ENCODE data around the gene ZBTB43. TPM values are rescaled to one million over a fixed set of nuclear protein-coding genes. Genes with fewer than 3 reads are reported as not detected.

ZBTB43 gene
- total RNA-seq, 1 experiment from 2014 or later: 6.4 TPM

GRCh38 chr9:126827227-126827626, 22.4 kb downstream of the ZBTB43 start:
- Histone ChIP-seq H3K9me2 (replicated peaks; ENCODE audit: insufficient read depth, low read length) (no peaks in the 10 kb centered on the region), H4K20me1 (ENCODE audit: insufficient read depth, low read depth, low read length) (0 out of 2 replicates have a peak, but pooled peaks cover 12% of the 10 kb centered on the region), H3K4me1 (ENCODE audit: low read length) (peaks cover 11% of the 10 kb centered on the region), H3K79me2 (ENCODE audit: low read length) (peaks cover 77% of the 10 kb centered on the region), H3K27me3 (ENCODE audit: low read length) (no peaks in the 10 kb centered on the region), H3K9ac (ENCODE audit: low read length) (no peak overlapping the region), H3K9me3 (ENCODE audit: low read length) (no peaks in the 10 kb centered on the region), H3K4me2 (ENCODE audit: low read depth, low read length, poor library complexity, severe bottlenecking) (no peak overlapping the region), H3K36me3 (ENCODE audit: insufficient read depth, low read length) (peaks cover 8% of the 10 kb centered on the region; the same call in 1 of the 2 replicates), H3K4me3 (ENCODE audit: low read length) (no peak overlapping the region), H3K27ac (ENCODE audit: low read length) (no peak overlapping the region), H2AFZ (ENCODE audit: low read length) (no peak overlapping the region)
- no peak for DNase-seq

- Histone ChIP-seq H2AFZ (ENCODE audit: low read length) (no peak overlapping the region), H3K36me3 (ENCODE audit: insufficient read depth, low read length) (peaks cover 8% of the 10 kb centered on the region), H3K9me2 (replicated peaks; ENCODE audit: insufficient read depth, low read length) (no peaks in the 10 kb centered on the region), H4K20me1 (ENCODE audit: insufficient read depth, low read depth, low read length) (peaks cover 28% of the 10 kb centered on the region; the same call in 1 of the 2 replicates), H3K4me1 (ENCODE audit: low read length) (peaks cover 29% of the 10 kb centered on the region), H3K4me2 (ENCODE audit: low read depth, low read length, poor library complexity, severe bottlenecking) (no peak overlapping the region), H3K27me3 (ENCODE audit: low read length) (no peaks in the 10 kb centered on the region), H3K79me2 (ENCODE audit: low read length) (peaks cover 74% of the 10 kb centered on the region), H3K9me3 (ENCODE audit: low read length) (no peaks in the 10 kb centered on the region), H3K9ac (ENCODE audit: low read length) (no peak overlapping the region), H3K27ac (ENCODE audit: low read length) (peak overlapping the region; percentile 33; the same call in 1 of the 2 replicates), H3K4me3 (ENCODE audit: low read length) (no peak overlapping the region)
- no peak for DNase-seq
Measured at GRCh38 chr9:126829035-126829434, 24.2 kb downstream of the ZBTB43 start.

- Histone ChIP-seq H2AFZ (ENCODE audit: low read length) (no peak overlapping the region), H3K27ac (ENCODE audit: low read length) (no peak overlapping the region), H3K4me2 (ENCODE audit: low read depth, low read length, poor library complexity, severe bottlenecking) (no peak overlapping the region), H4K20me1 (ENCODE audit: insufficient read depth, low read depth, low read length) (peaks cover 37% of the 10 kb centered on the region), H3K4me3 (ENCODE audit: low read length) (no peak overlapping the region), H3K79me2 (ENCODE audit: low read length) (peaks cover 71% of the 10 kb centered on the region), H3K9ac (ENCODE audit: low read length) (no peak overlapping the region), H3K36me3 (ENCODE audit: insufficient read depth, low read length) (peaks cover 22% of the 10 kb centered on the region), H3K9me3 (ENCODE audit: low read length) (no peaks in the 10 kb centered on the region), H3K27me3 (ENCODE audit: low read length) (no peaks in the 10 kb centered on the region), H3K9me2 (replicated peaks; ENCODE audit: insufficient read depth, low read length) (no peaks in the 10 kb centered on the region), H3K4me1 (ENCODE audit: low read length) (peaks cover 42% of the 10 kb centered on the region)
- DNase-seq: no peak
Measured at GRCh38 chr9:126830827-126831226, 26.0 kb downstream of the ZBTB43 start.

DNA sequence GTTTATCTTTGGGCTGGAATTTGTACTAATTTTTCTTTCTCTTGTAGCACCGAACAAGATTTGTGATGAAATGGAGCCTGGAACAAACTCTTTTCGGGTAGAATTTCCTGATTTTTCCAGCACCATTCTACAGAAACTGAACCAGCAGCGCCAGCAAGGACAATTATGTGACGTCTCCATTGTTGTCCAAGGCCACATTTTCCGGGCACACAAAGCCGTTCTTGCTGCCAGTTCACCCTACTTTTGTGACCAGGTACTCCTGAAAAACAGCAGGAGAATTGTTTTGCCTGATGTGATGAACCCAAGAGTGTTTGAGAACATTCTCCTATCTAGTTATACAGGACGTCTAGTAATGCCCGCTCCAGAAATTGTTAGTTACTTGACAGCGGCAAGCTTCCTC, 27.6 kb downstream of the ZBTB43 start:
- H3K36me3 ChIP-seq (ENCODE audit: insufficient read depth, low read length): peaks cover 25% of the 10 kb centered on the region
- H3K79me2 ChIP-seq (ENCODE audit: low read length): peaks cover 66% of the 10 kb centered on the region
- H4K20me1 ChIP-seq (ENCODE audit: insufficient read depth, low read depth, low read length): peaks cover 48% of the 10 kb centered on the region
- no peak for DNase-seq
- no peak overlapping the region for H3K9ac ChIP-seq (ENCODE audit: low read length)
- no peaks in the 10 kb centered on the region for H3K9me3 ChIP-seq (ENCODE audit: low read length)
- H2AFZ ChIP-seq (ENCODE audit: low read length): no peak overlapping the region
- no peak overlapping the region for H3K27ac ChIP-seq (ENCODE audit: low read length)
- H3K27me3 ChIP-seq (ENCODE audit: low read length): no peaks in the 10 kb centered on the region
- H3K4me1 ChIP-seq (ENCODE audit: low read length): peaks cover 49% of the 10 kb centered on the region
- no peaks in the 10 kb centered on the region for H3K9me2 ChIP-seq (replicated peaks; ENCODE audit: insufficient read depth, low read length)
- no peak overlapping the region for H3K4me2 ChIP-seq (ENCODE audit: low read depth, low read length, poor library complexity, severe bottlenecking)
- H3K4me3 ChIP-seq (ENCODE audit: low read length): no peak overlapping the region

- Histone ChIP-seq H3K4me1 (ENCODE audit: low read length) (peaks cover 49% of the 10 kb centered on the region), H4K20me1 (ENCODE audit: insufficient read depth, low read depth, low read length) (peaks cover 54% of the 10 kb centered on the region), H3K9ac (ENCODE audit: low read length) (peak overlapping the region; percentile 36; the same call in 1 of the 2 replicates), H3K79me2 (ENCODE audit: low read length) (peaks cover 62% of the 10 kb centered on the region), H2AFZ (ENCODE audit: low read length) (no peak overlapping the region), H3K4me2 (ENCODE audit: low read depth, low read length, poor library complexity, severe bottlenecking) (peak overlapping the region; percentile 47), H3K27me3 (ENCODE audit: low read length) (no peaks in the 10 kb centered on the region), H3K4me3 (ENCODE audit: low read length) (peak overlapping the region; percentile 28; the same call in 1 of the 2 replicates), H3K9me3 (ENCODE audit: low read length) (no peaks in the 10 kb centered on the region), H3K9me2 (replicated peaks; ENCODE audit: insufficient read depth, low read length) (no peaks in the 10 kb centered on the region), H3K36me3 (ENCODE audit: insufficient read depth, low read length) (peaks cover 29% of the 10 kb centered on the region), H3K27ac (ENCODE audit: low read length) (peak overlapping the region; percentile 15; the same call in 1 of the 2 replicates)
- no peak for DNase-seq
Measured at GRCh38 chr9:126833020-126833419, 28.2 kb downstream of the ZBTB43 start.

DNA sequence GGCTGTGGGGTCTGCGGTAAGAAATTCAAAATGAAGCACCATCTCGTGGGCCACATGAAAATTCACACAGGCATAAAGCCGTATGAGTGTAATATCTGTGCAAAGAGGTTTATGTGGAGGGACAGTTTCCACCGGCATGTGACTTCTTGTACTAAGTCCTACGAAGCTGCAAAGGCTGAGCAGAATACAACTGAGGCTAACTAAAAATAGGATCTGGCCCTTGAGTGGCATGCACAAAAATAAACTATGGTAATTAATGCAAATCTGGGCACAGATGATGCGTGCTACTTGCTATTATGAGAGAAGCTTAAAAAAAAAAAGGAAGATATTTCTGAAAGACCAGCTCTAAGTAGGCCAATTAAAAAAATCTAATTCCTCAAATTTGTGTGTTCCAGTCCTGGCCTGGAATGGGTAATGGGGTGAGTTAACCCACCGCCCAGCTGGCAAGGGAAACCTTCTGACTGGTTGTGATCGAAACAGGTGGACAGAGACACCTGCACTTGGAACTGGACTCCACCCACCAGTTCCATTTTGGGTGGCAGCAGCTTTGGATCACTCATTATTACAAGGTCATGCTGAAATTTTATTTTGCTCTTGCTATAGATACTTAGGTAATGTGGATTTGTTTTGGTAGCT, 29.0 kb downstream of the ZBTB43 start:
- H2AFZ ChIP-seq (ENCODE audit: low read length): no peak overlapping the region
- no peaks in the 10 kb centered on the region for H3K27me3 ChIP-seq (ENCODE audit: low read length)
- no peaks in the 10 kb centered on the region for H3K9me3 ChIP-seq (ENCODE audit: low read length)
- peak; percentile 82 for DNase-seq
- peaks cover 46% of the 10 kb centered on the region for H3K4me1 ChIP-seq (ENCODE audit: low read length)
- H3K79me2 ChIP-seq (ENCODE audit: low read length): peaks cover 60% of the 10 kb centered on the region
- peaks cover 30% of the 10 kb centered on the region for H3K36me3 ChIP-seq (ENCODE audit: insufficient read depth, low read length)
- peaks cover 62% of the 10 kb centered on the region for H4K20me1 ChIP-seq (ENCODE audit: insufficient read depth, low read depth, low read length)
- no peaks in the 10 kb centered on the region for H3K9me2 ChIP-seq (replicated peaks; ENCODE audit: insufficient read depth, low read length)
- H3K4me2 ChIP-seq (ENCODE audit: low read depth, low read length, poor library complexity, severe bottlenecking): peak overlapping the region; percentile 47
- H3K4me3 ChIP-seq (ENCODE audit: low read length): peak overlapping the region; percentile 28; the same call in 1 of the 2 replicates
- H3K9ac ChIP-seq (ENCODE audit: low read length): peak overlapping the region; percentile 36; the same call in 1 of the 2 replicates
- H3K27ac ChIP-seq (ENCODE audit: low read length): peak overlapping the region; percentile 15; the same call in 1 of the 2 replicates

- H3K36me3 ChIP-seq (ENCODE audit: insufficient read depth, low read length): peaks cover 30% of the 10 kb centered on the region
- peaks cover 67% of the 10 kb centered on the region for H4K20me1 ChIP-seq (ENCODE audit: insufficient read depth, low read depth, low read length)
Measured at GRCh38 chr9:126834672-126835071, 29.8 kb downstream of the ZBTB43 start.

GRCh38 chr9:126836216-126836615, 31.4 kb downstream of the ZBTB43 start:
- H3K4me2 ChIP-seq (ENCODE audit: low read depth, low read length, poor library complexity, severe bottlenecking): no peak overlapping the region
- H3K27ac ChIP-seq (ENCODE audit: low read length): no peak overlapping the region
- no peak overlapping the region for H3K4me3 ChIP-seq (ENCODE audit: low read length)
- no peak overlapping the region for H2AFZ ChIP-seq (ENCODE audit: low read length)
- H3K4me1 ChIP-seq (ENCODE audit: low read length): peaks cover 40% of the 10 kb centered on the region
- no peaks in the 10 kb centered on the region for H3K9me2 ChIP-seq (replicated peaks; ENCODE audit: insufficient read depth, low read length)
- no peaks in the 10 kb centered on the region for H3K9me3 ChIP-seq (ENCODE audit: low read length)
- H4K20me1 ChIP-seq (ENCODE audit: insufficient read depth, low read depth, low read length): peaks cover 63% of the 10 kb centered on the region
- no peak for DNase-seq
- no peak overlapping the region for H3K9ac ChIP-seq (ENCODE audit: low read length)
- H3K27me3 ChIP-seq (ENCODE audit: low read length): no peaks in the 10 kb centered on the region
- H3K36me3 ChIP-seq (ENCODE audit: insufficient read depth, low read length): peaks cover 30% of the 10 kb centered on the region
- peaks cover 37% of the 10 kb centered on the region for H3K79me2 ChIP-seq (ENCODE audit: low read length)

More at GRCh38 chr9:126834672-126835071, 29.8 kb downstream of the ZBTB43 start:
- Histone ChIP-seq H3K27me3 (ENCODE audit: low read length) (no peaks in the 10 kb centered on the region), H3K27ac (ENCODE audit: low read length) (no peak overlapping the region), H2AFZ (ENCODE audit: low read length) (no peak overlapping the region), H3K9me2 (replicated peaks; ENCODE audit: insufficient read depth, low read length) (no peaks in the 10 kb centered on the region), H3K4me2 (ENCODE audit: low read depth, low read length, poor library complexity, severe bottlenecking) (no peak overlapping the region), H3K79me2 (ENCODE audit: low read length) (peaks cover 51% of the 10 kb centered on the region), H3K4me1 (ENCODE audit: low read length) (peaks cover 40% of the 10 kb centered on the region), H3K9me3 (ENCODE audit: low read length) (no peaks in the 10 kb centered on the region), H3K9ac (ENCODE audit: low read length) (no peak overlapping the region), H3K4me3 (ENCODE audit: low read length) (no peak overlapping the region)
- DNase-seq: no peak

Measured in Karpas-422 (cell line).